ENCODE measurements around the gene ABLIM2.

Gene ABLIM2

DNA sequence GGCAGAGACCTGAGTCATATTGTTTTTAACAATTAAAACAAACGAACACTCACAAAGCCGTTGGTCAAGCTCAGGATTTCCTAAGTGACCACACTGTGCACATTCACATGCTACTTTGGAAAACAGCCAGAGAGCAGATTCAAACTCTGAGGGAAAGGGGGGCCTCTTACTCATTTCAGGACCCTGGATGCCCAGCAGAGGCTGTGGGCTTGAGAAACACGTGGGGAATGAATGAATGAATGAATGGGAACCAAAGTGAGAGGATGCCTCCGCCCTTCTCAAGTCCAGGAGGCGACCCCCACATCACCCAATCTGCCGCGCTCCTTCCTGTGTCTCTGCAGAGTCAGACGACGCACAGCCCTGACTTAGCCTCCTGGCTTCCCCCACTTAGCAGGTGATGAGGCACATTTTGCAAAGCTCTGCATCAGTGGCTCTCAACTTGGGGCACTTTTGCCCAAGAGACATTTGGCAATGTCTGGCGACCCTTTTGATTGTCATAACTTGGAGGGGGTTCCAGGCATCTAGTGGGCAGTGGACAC, 76.0 kb downstream of the ABLIM2 start:
- no peak for DNase-seq

- DNase-seq, result no peak
Observed at GRCh38 chr4:8081621-8082516, 76.7 kb downstream of the ABLIM2 start.

DNA sequence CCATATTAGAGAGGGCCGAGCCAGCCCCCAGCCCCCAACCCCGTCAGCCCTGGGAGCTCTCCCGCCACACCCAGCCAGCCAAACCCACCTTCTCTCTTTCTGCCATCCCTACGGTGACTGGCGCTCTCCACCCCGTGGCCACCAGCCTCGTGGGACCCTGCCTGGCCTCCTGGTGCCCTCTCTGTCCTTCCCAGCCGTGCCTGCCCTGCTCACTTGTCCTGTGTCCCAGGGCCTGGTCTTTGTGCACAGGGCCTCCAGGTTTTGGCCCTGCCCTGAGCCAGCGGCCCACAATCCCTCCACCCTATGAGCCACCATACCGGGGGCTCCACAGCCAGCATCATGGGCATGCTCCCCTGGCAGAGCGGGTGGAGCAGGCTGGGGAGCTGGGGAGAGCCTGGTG, 77.4 kb downstream of the ABLIM2 start:
- no peak for DNase-seq

DNA sequence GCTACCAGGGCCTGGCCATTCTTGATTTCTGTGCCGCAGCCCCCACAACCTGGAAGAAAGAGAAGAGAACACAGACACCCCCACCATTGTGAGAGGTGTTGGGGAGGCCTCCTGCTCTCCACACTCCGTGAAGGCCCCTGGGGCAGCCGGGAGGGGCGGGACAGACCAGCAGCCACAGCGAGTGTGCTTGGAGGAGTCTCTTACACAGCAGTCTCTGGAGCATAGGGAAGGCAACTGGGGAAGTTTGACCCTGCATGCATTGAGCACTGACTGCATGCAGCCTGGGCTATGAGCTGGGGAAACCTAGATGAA, 77.9 kb downstream of the ABLIM2 start:
- no peak for DNase-seq

- no peak for DNase-seq
Observed at GRCh38 chr4:8079916-8080753, 78.5 kb downstream of the ABLIM2 start.

- DNase-seq, result no peak
Observed at GRCh38 chr4:8079031-8079885, 79.4 kb downstream of the ABLIM2 start.

GRCh38 chr4:8078610-8079015, 80.0 kb downstream of the ABLIM2 start:
- no peak for DNase-seq

GRCh38 chr4:8078109-8078494, 80.5 kb downstream of the ABLIM2 start:
- DNase-seq, result no peak

DNA sequence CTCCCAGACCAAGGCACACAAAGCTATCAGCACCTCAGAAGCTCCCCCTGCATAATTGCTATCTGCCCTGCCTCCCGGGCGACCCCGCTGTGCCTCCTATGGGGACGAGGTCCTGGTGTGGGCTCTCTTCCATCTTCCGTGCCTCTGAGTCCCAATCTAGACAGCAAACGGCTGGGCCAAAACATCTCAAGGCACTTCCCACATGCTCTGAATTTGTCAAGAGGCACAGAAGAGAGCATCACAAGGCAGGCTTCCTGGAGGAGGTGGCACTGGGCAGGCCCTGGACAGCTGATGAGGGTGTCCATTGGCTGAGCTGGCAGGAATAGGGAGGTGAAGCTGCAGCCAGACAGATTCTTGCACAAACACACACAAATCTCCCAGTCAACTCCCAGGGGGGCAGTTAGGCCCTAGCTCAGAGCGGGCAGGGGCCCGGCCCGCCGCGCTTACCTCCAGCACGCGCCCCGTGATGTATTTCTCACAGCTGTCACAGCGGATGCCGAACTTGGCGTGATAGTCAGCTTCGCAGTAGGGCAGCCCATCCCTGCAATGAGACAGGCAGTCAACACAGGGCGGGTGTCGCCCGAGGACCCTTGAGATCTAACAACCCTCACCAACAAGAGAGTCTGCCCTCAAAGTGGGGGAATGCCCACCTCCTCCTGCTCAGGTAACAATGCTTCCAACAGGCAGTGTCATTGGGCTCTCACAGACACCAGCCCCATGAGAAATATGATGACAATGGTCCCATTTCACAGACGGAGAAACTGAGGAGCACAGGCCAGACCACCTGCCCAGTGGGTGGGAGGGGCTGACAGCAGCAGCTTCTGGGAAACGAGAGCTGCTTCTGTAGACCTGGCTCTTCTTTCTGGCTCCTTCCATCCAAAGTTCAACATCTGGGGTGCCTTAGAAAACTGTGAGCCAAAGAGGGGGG, 81.2 kb downstream of the ABLIM2 start:
- DNase-seq, result no peak

DNA sequence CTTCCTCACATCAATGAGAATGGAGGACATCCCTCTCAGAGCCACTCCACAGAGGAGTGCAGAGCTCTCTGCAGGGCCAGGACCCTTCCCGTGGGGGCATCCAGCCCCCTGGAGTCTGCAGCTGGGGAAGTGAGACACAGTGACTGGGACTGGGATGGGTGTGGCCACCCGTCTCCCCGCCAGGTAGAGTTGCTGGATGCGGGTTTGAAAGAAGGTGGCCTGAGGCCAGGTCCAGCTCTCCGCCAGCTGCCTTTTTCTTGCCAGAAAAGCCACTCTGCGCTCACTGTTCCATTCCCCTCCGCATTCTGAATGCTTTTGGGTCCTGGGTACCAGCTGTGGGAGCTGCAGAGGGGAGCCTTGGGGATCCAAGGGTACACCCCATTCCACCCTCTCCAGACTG, 82.6 kb downstream of the ABLIM2 start:
- DNase-seq, result no peak

GRCh38 chr4:8073206-8073863, 85.3 kb downstream of the ABLIM2 start:
- no peak for DNase-seq

- DNase-seq, result no peak
Observed at GRCh38 chr4:8072235-8072968, 86.2 kb downstream of the ABLIM2 start.

DNA sequence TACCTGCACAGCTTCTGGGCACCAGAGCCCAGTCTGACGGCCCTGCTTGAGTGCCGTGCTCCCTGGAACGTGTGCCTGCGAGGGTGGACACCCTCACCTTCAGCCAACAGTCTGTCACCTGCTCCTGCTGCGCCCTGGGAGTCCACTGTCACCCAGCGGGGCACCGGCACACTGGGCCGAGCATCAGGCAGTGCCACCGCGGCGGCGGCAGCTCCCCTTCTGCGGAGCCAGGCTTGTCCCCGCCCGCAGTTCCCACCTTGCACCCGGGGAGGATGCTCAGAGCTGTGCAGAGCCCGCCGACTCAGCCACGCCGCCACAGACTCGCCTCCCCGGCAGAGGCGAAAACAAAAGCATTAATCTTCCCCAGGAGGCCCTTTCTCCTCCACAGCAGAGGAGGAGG, 86.8 kb downstream of the ABLIM2 start:
- no peak for DNase-seq

- no peak for DNase-seq
Observed at GRCh38 chr4:8070736-8071718, 87.6 kb downstream of the ABLIM2 start.

DNA sequence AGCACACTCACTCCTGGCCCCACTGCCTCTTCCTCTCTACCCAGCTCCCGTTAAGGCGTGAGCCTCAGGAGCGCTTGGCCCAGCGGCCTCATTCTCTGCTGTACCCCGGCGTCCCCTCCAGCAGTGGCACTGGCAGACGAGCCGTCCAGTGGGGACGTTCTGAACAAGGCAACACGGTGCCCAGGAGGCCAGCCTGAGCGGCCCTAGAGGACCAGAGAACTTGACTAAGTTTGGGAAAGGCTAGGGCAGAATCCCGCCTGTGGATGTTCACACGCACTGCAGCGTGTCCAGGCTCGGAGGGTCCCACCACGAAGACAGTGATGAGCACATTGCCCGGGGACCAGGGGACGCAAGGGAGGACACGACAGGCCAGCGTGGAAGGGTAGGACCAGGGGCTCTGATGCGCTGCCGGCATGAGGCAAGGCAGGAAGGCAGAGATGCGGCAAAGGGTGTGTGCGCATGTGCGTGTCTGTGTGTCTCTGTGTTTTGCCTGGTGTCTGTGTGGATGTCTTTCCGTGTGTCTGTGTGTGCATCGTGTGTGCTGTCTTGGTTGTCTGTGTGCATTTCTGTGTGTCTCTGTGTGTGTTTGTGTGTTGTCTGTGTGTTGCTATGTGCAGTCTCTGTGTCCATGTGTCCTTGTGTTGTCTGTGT, 89.4 kb downstream of the ABLIM2 start:
- DNase-seq, result no peak

- DNase-seq, result no peak
Observed at GRCh38 chr4:8067945-8068896, 90.4 kb downstream of the ABLIM2 start.

GRCh38 chr4:8067274-8067936, 91.2 kb downstream of the ABLIM2 start:
- no peak for DNase-seq
